H7 (cell line): ENCODE results near the gene ZCWPW1. TPM values are rescaled to one million over a fixed set of nuclear protein-coding genes. Genes with fewer than 3 reads are reported as not detected.
A peak's percentile ranks its signal among the peaks of the same experiment; 100 is the strongest.

Experiments used
- DNase-seq: peaks from one replicate; pipeline ENCODE4 v3.0.0; 2012
- H3K27me3 ChIP-seq: 2 replicates; pipeline ENCODE4 v1.6.0; 2011; ENCODE audit warnings: mild to moderate bottlenecking, low read length; ENCODE audit not compliant: control insufficient read depth, insufficient read depth
- H3K36me3 ChIP-seq: replicated peaks from 2 replicates; pipeline ENCODE4 v1.5.1; 2011; ENCODE audit warnings: low read length; ENCODE audit not compliant: control insufficient read depth, insufficient read depth
- H3K4me3 ChIP-seq: 2 replicates; pipeline ENCODE4 v1.5.1; 2011; ENCODE audit warnings: low read depth, mild to moderate bottlenecking, control low read depth, low read length, moderate library complexity; ENCODE audit not compliant: insufficient read depth
- total RNA-seq: library from RNA; depleted of rRNA; stranded (reverse); fragments of >200 nt; shearing (Covaris generic); gene quantifications from 2 replicates; pipeline ENCODE4 v1.2.3, GENCODE V29; 2014

ZCWPW1 gene
- total RNA-seq, 1 experiment from 2014 or later, result 0.87 TPM

GRCh38 chr7:100431286-100431735 is 2.8 kb upstream of the ZCWPW1 start:
- DNase-seq, result peak; percentile 36
- Histone ChIP-seq H3K4me3 (0 out of 2 replicates have a peak overlapping the region, but pooled peaks have one; percentile 3), H3K27me3 (peaks cover 5% of the 10 kb centered on the region), H3K36me3 (peaks cover 25% of the 10 kb centered on the region)

DNA sequence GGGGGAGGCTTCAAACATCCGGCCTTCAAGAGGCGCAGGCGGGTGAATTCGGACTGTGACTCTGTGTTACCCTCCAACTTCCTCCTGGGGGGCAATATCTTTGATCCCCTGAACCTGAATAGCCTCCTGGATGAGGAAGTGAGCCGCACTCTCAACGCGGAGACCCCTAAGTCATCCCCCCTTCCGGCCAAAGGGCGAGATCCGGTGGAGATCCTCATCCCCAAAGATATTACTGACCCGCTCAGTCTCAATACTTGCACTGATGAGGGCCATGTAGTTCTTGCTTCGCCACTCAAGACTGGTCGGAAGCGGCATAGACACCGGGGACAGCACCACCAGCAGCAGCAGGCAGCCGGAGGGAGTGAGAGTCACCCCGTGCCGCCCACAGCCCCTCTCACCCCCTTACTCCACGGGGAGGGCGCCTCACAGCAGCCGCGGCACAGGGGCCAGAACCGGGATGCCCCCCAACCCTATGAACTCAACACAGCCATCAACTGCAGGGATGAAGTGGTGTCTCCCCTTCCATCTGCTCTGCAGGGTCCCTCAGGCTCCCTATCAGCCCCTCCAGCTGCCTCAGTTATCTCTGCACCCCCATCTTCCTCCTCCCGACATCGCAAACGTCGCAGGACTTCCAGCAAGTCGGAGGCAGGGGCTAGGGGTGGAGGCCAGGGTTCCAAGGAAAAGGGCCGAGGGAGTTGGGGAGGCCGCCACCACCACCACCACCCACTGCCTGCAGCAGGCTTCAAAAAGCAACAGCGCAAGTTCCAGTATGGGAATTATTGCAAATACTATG is 2.2 kb upstream of the ZCWPW1 start:
- Histone ChIP-seq H3K4me3 (peak overlapping the region; percentile 89), H3K36me3 (peaks cover 25% of the 10 kb centered on the region), H3K27me3 (peaks cover 5% of the 10 kb centered on the region)
- DNase-seq, result peak; percentile 66

DNA sequence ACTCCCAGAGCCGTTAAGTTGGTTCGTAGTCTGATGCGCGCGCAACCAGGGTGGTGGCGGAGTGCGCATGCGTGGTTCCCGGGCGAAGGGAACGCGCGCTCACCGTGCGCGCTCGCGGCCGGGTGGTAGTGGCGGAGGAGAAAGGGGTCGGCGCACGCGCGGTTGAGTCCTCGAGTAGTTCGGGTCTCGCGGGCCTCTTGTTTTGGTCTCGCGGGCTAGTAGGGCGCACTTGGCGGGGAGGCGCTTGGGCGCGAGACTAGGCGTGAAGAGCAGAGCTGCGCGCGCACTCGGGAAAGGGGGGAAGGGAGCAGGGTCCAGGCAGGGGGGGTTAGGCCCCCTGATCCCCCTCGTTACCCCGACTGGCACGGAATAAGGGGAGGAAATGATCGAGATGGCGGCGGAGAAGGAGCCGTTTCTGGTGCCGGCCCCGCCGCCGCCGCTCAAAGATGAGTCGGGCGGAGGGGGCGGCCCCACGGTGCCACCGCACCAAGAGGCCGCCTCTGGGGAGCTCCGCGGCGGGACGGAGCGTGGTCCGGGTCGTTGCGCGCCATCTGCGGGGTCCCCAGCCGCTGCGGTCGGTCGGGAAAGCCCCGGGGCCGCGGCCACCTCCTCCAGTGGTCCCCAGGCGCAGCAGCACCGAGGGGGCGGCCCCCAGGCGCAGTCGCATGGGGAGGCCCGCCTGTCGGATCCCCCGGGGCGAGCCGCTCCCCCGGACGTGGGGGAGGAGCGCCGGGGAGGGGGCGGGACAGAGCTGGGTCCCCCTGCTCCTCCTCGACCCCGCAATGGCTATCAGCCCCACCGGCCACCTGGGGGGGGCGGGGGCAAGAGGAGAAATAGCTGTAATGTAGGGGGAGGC is 1.4 kb upstream of the ZCWPW1 start, which contains the start of gene MEPCE:
TSS of gene MEPCE (plus strand) at position 195 of the 856 bp plus-strand sequence. CDS start at position 383, 188 bp downstream.
- peak; percentile 99 for DNase-seq
- H3K36me3 ChIP-seq, result peaks cover 24% of the 10 kb centered on the region
- H3K27me3 ChIP-seq, result peaks cover 5% of the 10 kb centered on the region
- H3K4me3 ChIP-seq, result peak within 1 kb of the TSS; percentile 89

GRCh38 chr7:100428967-100429636 is 599 bp upstream of the ZCWPW1 start:
- peaks cover 20% of the 10 kb centered on the region for H3K36me3 ChIP-seq
- peak overlapping the region; percentile 89 for H3K4me3 ChIP-seq
- peaks cover 5% of the 10 kb centered on the region for H3K27me3 ChIP-seq
- DNase-seq, result peak; percentile 97

GRCh38 chr7:100427762-100428198 is 723 bp downstream of the ZCWPW1 start:
- Histone ChIP-seq H3K27me3 (peaks cover 5% of the 10 kb centered on the region), H3K36me3 (peaks cover 8% of the 10 kb centered on the region), H3K4me3 (peak overlapping the region; percentile 57)
- no peak for DNase-seq

GRCh38 chr7:100426516-100426915 is 2.0 kb downstream of the ZCWPW1 start:
- no peaks in the 10 kb centered on the region; the same call in 1 of the 2 replicates for H3K36me3 ChIP-seq
- no peak for DNase-seq
- H3K4me3 ChIP-seq, result no peak overlapping the region
- peaks cover 5% of the 10 kb centered on the region for H3K27me3 ChIP-seq

- Histone ChIP-seq H3K27me3 (peaks cover 5% of the 10 kb centered on the region), H3K36me3 (no peaks in the 10 kb centered on the region), H3K4me3 (no peak overlapping the region)
- no peak for DNase-seq
Measured at GRCh38 chr7:100425347-100425746, 3.2 kb downstream of the ZCWPW1 start.

DNA sequence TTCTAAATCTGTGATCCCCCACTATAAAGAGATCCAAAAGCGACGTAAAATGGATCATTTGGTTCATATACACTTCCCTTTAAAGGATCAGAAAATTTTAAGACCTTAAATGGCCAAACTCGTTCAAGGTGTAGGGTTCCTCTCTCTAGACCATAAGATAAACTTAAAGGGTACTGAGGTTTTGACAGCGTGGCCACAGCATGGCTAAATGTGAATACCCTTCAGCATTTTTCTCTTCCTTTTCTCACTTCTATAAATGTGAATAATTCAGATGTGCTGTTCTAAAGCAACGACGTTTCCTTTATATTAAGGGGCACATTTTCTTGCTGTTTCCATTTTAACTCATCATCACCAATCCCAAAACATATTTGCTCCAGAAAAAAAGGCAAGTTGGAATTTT is 5.2 kb downstream of the ZCWPW1 start:
- Histone ChIP-seq H3K36me3 (no peaks in the 10 kb centered on the region), H3K27me3 (peaks cover 5% of the 10 kb centered on the region)
- DNase-seq, result no peak

GRCh38 chr7:100419660-100420226 is 8.8 kb downstream of the ZCWPW1 start:
- no peaks in the 10 kb centered on the region for H3K36me3 ChIP-seq
- no peak overlapping the region for H3K4me3 ChIP-seq
- H3K27me3 ChIP-seq, result no peaks in the 10 kb centered on the region
- no peak for DNase-seq

More for the DNA sequence above, 5.2 kb downstream of the ZCWPW1 start:
- no peak overlapping the region for H3K4me3 ChIP-seq

GRCh38 chr7:100418930-100419659 is 9.4 kb downstream of the ZCWPW1 start:
- Histone ChIP-seq H3K4me3 (no peak overlapping the region), H3K36me3 (no peaks in the 10 kb centered on the region), H3K27me3 (no peaks in the 10 kb centered on the region)
- DNase-seq, result no peak

- no peaks in the 10 kb centered on the region for H3K27me3 ChIP-seq
- no peaks in the 10 kb centered on the region for H3K36me3 ChIP-seq
- no peak overlapping the region for H3K4me3 ChIP-seq
- DNase-seq, result no peak
Measured at GRCh38 chr7:100415448-100415847, 13.1 kb downstream of the ZCWPW1 start.

DNA sequence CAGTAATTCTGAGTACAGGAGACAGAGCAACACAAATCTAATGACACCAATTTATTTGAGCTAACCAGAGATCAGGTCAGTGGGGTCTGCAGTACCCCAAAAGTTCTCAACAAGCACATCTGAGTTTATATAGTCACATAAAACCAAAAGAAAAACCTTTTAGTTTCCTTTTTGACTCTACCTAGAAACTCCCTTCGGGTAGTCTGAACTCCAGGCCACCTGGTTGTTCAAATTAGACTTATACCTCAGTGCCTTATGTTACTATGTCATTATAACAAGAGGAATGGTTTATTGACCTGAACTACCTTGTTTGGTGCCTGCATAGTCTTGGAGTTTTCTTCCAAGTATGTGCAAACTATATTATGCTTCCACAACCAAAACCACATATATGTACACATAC is 14.6 kb downstream of the ZCWPW1 start:
- no peak for DNase-seq
- Histone ChIP-seq H3K4me3 (no peak overlapping the region), H3K27me3 (peaks cover 2% of the 10 kb centered on the region; the same call in 1 of the 2 replicates), H3K36me3 (no peaks in the 10 kb centered on the region)

- H3K27me3 ChIP-seq, result peaks cover 2% of the 10 kb centered on the region; the same call in 1 of the 2 replicates
- DNase-seq, result no peak
- H3K36me3 ChIP-seq, result no peaks in the 10 kb centered on the region
- H3K4me3 ChIP-seq, result no peak overlapping the region
Measured at GRCh38 chr7:100413346-100413745, 15.2 kb downstream of the ZCWPW1 start.
